Measurements from ENCODE around the gene ZNF14. TPM values are rescaled to one million over a fixed set of nuclear protein-coding genes. Genes with fewer than 3 reads are reported as not detected.

The ZNF14 gene
- total RNA-seq, 1 donor from 2014 or later: 21.0 TPM

DNA sequence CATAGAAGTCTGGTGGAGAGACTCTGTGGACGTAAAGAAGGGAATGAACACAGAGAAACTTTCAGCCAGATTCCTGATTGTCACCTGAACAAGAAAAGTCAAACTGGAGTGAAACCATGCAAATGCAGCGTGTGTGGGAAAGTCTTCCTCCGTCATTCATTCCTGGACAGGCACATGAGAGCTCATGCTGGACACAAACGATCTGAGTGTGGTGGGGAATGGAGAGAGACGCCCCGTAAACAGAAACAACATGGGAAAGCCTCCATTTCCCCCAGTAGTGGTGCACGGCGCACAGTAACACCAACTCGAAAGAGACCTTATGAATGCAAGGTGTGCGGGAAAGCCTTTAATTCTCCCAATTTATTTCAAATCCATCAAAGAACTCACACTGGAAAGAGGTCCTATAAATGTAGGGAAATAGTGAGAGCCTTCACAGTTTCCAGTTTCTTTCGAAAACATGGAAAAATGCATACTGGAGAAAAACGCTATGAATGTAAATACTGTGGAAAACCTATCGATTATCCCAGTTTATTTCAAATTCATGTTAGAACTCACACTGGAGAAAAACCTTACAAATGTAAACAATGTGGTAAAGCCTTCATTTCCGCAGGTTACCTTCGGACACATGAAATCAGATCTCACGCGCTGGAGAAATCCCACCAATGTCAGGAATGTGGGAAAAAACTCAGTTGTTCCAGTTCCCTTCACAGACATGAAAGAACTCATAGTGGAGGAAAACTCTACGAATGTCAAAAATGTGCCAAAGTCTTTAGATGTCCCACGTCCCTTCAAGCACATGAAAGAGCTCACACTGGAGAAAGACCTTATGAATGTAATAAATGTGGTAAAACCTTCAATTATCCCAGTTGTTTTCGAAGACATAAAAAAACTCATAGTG is 53.5 kb downstream of the ZNF14 start:
- Histone ChIP-seq H3K9me3 (ENCODE audit: low read depth) (no peaks in the 10 kb centered on the region), H2AFZ (replicated peaks) (no peak overlapping the region), H3K4me1 (no peaks in the 10 kb centered on the region), H3K27ac (no peak overlapping the region), H4K20me1 (ENCODE audit: low read depth) (no peaks in the 10 kb centered on the region), H3K36me3 (peaks cover 23% of the 10 kb centered on the region), H3K4me2 (no peak overlapping the region), H3K9ac (no peak overlapping the region), H3F3A (ENCODE audit: low read depth) (no peaks in the 10 kb centered on the region), H3K79me2 (ENCODE audit: low read depth) (peaks cover 31% of the 10 kb centered on the region), H3K27me3 (no peaks in the 10 kb centered on the region), H3K4me3 (no peak overlapping the region)
- no peak overlapping the region for H3K4me3 Mint-ChIP-seq
- TF ChIP-seq EZH2phosphoT487 (IDR thresholded peaks at IDR 0.05) (no peak), EZH2 (IDR thresholded peaks at IDR 0.05) (no peak)
- TF ChIP-seq, protein P1, sequence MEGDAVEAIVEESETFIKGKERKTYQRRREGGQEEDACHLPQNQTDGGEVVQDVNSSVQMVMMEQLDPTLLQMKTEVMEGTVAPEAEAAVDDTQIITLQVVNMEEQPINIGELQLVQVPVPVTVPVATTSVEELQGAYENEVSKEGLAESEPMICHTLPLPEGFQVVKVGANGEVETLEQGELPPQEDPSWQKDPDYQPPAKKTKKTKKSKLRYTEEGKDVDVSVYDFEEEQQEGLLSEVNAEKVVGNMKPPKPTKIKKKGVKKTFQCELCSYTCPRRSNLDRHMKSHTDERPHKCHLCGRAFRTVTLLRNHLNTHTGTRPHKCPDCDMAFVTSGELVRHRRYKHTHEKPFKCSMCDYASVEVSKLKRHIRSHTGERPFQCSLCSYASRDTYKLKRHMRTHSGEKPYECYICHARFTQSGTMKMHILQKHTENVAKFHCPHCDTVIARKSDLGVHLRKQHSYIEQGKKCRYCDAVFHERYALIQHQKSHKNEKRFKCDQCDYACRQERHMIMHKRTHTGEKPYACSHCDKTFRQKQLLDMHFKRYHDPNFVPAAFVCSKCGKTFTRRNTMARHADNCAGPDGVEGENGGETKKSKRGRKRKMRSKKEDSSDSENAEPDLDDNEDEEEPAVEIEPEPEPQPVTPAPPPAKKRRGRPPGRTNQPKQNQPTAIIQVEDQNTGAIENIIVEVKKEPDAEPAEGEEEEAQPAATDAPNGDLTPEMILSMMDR (IDR thresholded peaks at IDR 0.05): no peak
- H3K9me3 Mint-ChIP-seq: peaks cover 80% of the 10 kb centered on the region
- H3K27me3 Mint-ChIP-seq (ENCODE audit: insufficient read depth, low read depth): peaks cover 8% of the 10 kb centered on the region
- no peak overlapping the region for H3K27ac Mint-ChIP-seq
- peaks cover 71% of the 10 kb centered on the region for H3K36me3 Mint-ChIP-seq
- no peak for DNase-seq (ENCODE audit: low spot score)
- no peaks in the 10 kb centered on the region for H3K4me1 Mint-ChIP-seq

DNA sequence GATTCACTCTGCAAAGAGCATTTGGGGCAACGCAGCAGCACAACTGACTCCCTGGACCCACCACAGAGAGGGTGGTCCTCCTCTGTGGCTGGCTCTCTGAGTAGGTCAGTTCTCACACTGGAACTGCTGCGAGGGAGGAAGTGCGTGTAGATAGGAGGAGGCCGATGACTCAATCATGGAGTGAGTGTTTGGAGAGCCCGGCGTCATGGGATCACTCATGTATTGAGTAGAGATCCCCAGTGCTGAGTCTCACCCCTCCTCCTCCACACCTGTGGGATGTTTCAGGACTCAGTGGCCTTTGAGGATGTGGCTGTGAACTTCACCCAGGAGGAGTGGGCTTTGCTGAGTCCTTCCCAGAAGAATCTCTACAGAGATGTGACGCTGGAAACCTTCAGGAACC is 55.3 kb downstream of the ZNF14 start:
- Histone ChIP-seq H3K9me3 (ENCODE audit: low read depth) (no peaks in the 10 kb centered on the region), H3K4me3 (no peak overlapping the region), H3K4me1 (no peaks in the 10 kb centered on the region), H4K20me1 (ENCODE audit: low read depth) (no peaks in the 10 kb centered on the region), H3K4me2 (no peak overlapping the region), H2AFZ (replicated peaks) (no peak overlapping the region), H3K36me3 (peaks cover 26% of the 10 kb centered on the region), H3K9ac (no peak overlapping the region), H3F3A (ENCODE audit: low read depth) (no peaks in the 10 kb centered on the region), H3K79me2 (ENCODE audit: low read depth) (peaks cover 48% of the 10 kb centered on the region), H3K27ac (no peak overlapping the region), H3K27me3 (no peaks in the 10 kb centered on the region)
- TF ChIP-seq EZH2phosphoT487 (IDR thresholded peaks at IDR 0.05): no peak
- TF ChIP-seq EZH2 (IDR thresholded peaks at IDR 0.05): no peak
- TF ChIP-seq, protein P1 (IDR thresholded peaks at IDR 0.05): no peak
- peaks cover 76% of the 10 kb centered on the region for H3K9me3 Mint-ChIP-seq
- H3K27me3 Mint-ChIP-seq (ENCODE audit: insufficient read depth, low read depth): peaks cover 8% of the 10 kb centered on the region
- no peaks in the 10 kb centered on the region for H3K4me1 Mint-ChIP-seq
- peak overlapping the region; percentile 15 for H3K4me3 Mint-ChIP-seq
- no peak overlapping the region for H3K27ac Mint-ChIP-seq
- DNase-seq (ENCODE audit: low spot score): no peak
- peaks cover 66% of the 10 kb centered on the region for H3K36me3 Mint-ChIP-seq

- no peak overlapping the region for H3K27ac Mint-ChIP-seq
- peaks cover 7% of the 10 kb centered on the region for H3K4me1 Mint-ChIP-seq
- H3K36me3 Mint-ChIP-seq: peaks cover 56% of the 10 kb centered on the region
- Histone ChIP-seq H3K79me2 (ENCODE audit: low read depth) (peaks cover 81% of the 10 kb centered on the region), H3K4me3 (no peak overlapping the region), H3F3A (ENCODE audit: low read depth) (peaks cover 14% of the 10 kb centered on the region), H3K9me3 (ENCODE audit: low read depth) (no peaks in the 10 kb centered on the region), H3K9ac (no peak overlapping the region), H4K20me1 (ENCODE audit: low read depth) (no peaks in the 10 kb centered on the region), H2AFZ (replicated peaks) (no peak overlapping the region), H3K4me2 (no peak overlapping the region), H3K27ac (no peak overlapping the region), H3K36me3 (peaks cover 18% of the 10 kb centered on the region), H3K27me3 (no peaks in the 10 kb centered on the region), H3K4me1 (peaks cover 11% of the 10 kb centered on the region)
- H3K9me3 Mint-ChIP-seq: peaks cover 66% of the 10 kb centered on the region
- H3K27me3 Mint-ChIP-seq (ENCODE audit: insufficient read depth, low read depth): peaks cover 8% of the 10 kb centered on the region
- TF ChIP-seq EZH2 (IDR thresholded peaks at IDR 0.05): no peak
- no peak for TF ChIP-seq EZH2phosphoT487 (IDR thresholded peaks at IDR 0.05)
- TF ChIP-seq, protein P1 (IDR thresholded peaks at IDR 0.05): no peak
- no peak for DNase-seq (ENCODE audit: low spot score)
- H3K4me3 Mint-ChIP-seq: no peak overlapping the region
These were observed 58.6 kb downstream of the ZNF14 start for GRCh38 chr19:19674315-19674714.
